H1 (cell line): ENCODE data around the gene SAMD14. TPM values are rescaled to one million over a fixed set of nuclear protein-coding genes. Genes with fewer than 3 reads are reported as not detected.
A peak's percentile ranks its signal among the peaks of the same experiment; 100 is the strongest.

Experiments
- CTCF ChIA-PET: fragments of 300-600 bp; sonication (Branson Sonifier 250); formaldehyde crosslinking; loops from one replicate; lab custom pipeline; 2021; ENCODE audit not compliant: partially characterized antibody; lab: Charles Lee
- POLR2A ChIA-PET: fragments of 300-600 bp; sonication (Branson Sonifier 250); formaldehyde crosslinking; loops from one replicate; lab custom pipeline; 2021; ENCODE audit warnings: inconsistent platforms; ENCODE audit not compliant: partially characterized antibody; lab: Charles Lee
- DNase-seq, 2 experiments: peaks; one replicate each; pipeline versions ENCODE4 v3.0.0 to v3.0.0-alpha.2; 2010 to 2022; ENCODE audit warnings: low spot score in 2 of 2, low read depth in 1 of 2, mixed read lengths in 1 of 2
- FAIRE-seq: peaks from 2 replicates; lab custom pipeline; 2011; peaks lifted over from hg19 to GRCh38; lab: Jason Lieb, UNC
- H2AFZ ChIP-seq: 2 replicates; pipeline ENCODE4 v1.8.1; 2012; ENCODE audit warnings: low read length, inconsistent platforms
- H2AK5ac ChIP-seq: 2 replicates; pipeline ENCODE4 v1.6.1; 2013; ENCODE audit warnings: low read depth, low read length
- H2BK120ac ChIP-seq: replicated peaks from 2 replicates; pipeline ENCODE3; 2013; ENCODE audit warnings: low read depth, low read length, inconsistent platforms
- H2BK12ac ChIP-seq: 2 replicates; pipeline ENCODE4 v1.6.1; 2013; ENCODE audit warnings: low read depth, low read length
- H2BK15ac ChIP-seq: 2 replicates; pipeline ENCODE4 v1.6.1; 2013; ENCODE audit warnings: low read length
- H2BK20ac ChIP-seq: 2 replicates; pipeline ENCODE4 v1.6.1; 2013; ENCODE audit warnings: low read length
- H2BK5ac ChIP-seq: 2 replicates; pipeline ENCODE4 v1.6.1; 2013; ENCODE audit warnings: low read depth, low read length
- H3K14ac ChIP-seq: 2 replicates; pipeline ENCODE4 v1.6.1; 2013; ENCODE audit warnings: inconsistent platforms; ENCODE audit not compliant: insufficient read length
- H3K18ac ChIP-seq: 2 replicates; pipeline ENCODE4 v1.6.1; 2013; ENCODE audit warnings: low read length; ENCODE audit errors: extremely low read depth
- H3K23ac ChIP-seq: 2 replicates; pipeline ENCODE4 v1.6.1; 2013; ENCODE audit warnings: inconsistent platforms; ENCODE audit not compliant: insufficient read length
- H3K23me2 ChIP-seq: 2 replicates; pipeline ENCODE4 v1.6.1; 2013; ENCODE audit warnings: low read depth, low read length
- H3K27ac ChIP-seq: 2 replicates; pipeline ENCODE4 v1.6.1; 2011; ENCODE audit warnings: low read depth, low read length, inconsistent platforms
- H3K27me3 ChIP-seq, 4 experiments: replicated peaks in 1 of 4; 1 replicate in 1 of 4; 2 replicates in 3 of 4; pipeline versions ENCODE4 v1.6.1 to v1.8.1; 2011 to 2013; ENCODE audit warnings: low read length in 3 of 4, mild to moderate bottlenecking in 3 of 4, inconsistent platforms in 2 of 4, mixed read lengths in 2 of 4, moderate library complexity in 1 of 4; ENCODE audit not compliant: control insufficient read depth in 3 of 4, insufficient read depth in 3 of 4; ENCODE audit errors: extremely low read depth in 1 of 4
- H3K36me3 ChIP-seq, 4 experiments: 2 replicates each; pipeline versions ENCODE4 v1.6.1 to v1.8.1; 2011 to 2013; ENCODE audit warnings: mild to moderate bottlenecking in 4 of 4, low read length in 3 of 4, moderate library complexity in 2 of 4, control low read depth in 1 of 4, inconsistent platforms in 1 of 4; ENCODE audit not compliant: insufficient read depth in 4 of 4, control insufficient read depth in 2 of 4
- H3K4ac ChIP-seq: replicated peaks from 2 replicates; pipeline ENCODE3; 2013; ENCODE audit warnings: low read length, low read depth, mixed read lengths, inconsistent platforms; ENCODE audit not compliant: insufficient read length
- H3K4me1 ChIP-seq, 4 experiments: replicated peaks in 1 of 4; 1 replicate in 1 of 4; 2 replicates in 3 of 4; pipeline versions ENCODE4 v1.6.1 to v1.8.1; 2011 to 2013; ENCODE audit warnings: low read length in 3 of 4, inconsistent platforms in 2 of 4, mixed read lengths in 1 of 4; ENCODE audit not compliant: insufficient read depth in 4 of 4, control insufficient read depth in 3 of 4
- H3K4me2 ChIP-seq, 2 experiments: 2 replicates each; pipeline versions ENCODE4 v1.6.1 to v1.8.1; 2011 to 2013; ENCODE audit warnings: low read depth in 2 of 2, low read length in 2 of 2, control low read depth in 1 of 2, inconsistent platforms in 1 of 2, mild to moderate bottlenecking in 1 of 2; ENCODE audit not compliant: insufficient read depth in 1 of 2
- H3K4me3 ChIP-seq, 4 experiments: fragments of 200-600, 300-600 bp in 1 of 4; sonication (generic), shearing (Covaris generic), sonication (Bioruptor Twin) in 1 of 4; 2 replicates each; pipeline versions ENCODE4 v1.5.1 to v1.8.1; 2011 to 2016; ENCODE audit warnings: low read length in 4 of 4, low read depth in 3 of 4, control low read depth in 2 of 4, inconsistent platforms in 2 of 4, mild to moderate bottlenecking in 2 of 4, mixed read lengths in 1 of 4, moderate library complexity in 1 of 4; ENCODE audit not compliant: insufficient read depth in 2 of 4; ENCODE audit errors: extremely low read depth in 1 of 4
- H3K56ac ChIP-seq: replicated peaks from 2 replicates; pipeline ENCODE3; 2013; ENCODE audit warnings: low read depth, mild to moderate bottlenecking, mixed read lengths, low read length, inconsistent platforms; ENCODE audit not compliant: insufficient read length
- H3K79me1 ChIP-seq: 2 replicates; pipeline ENCODE4 v1.6.1; 2013; ENCODE audit warnings: low read depth, low read length, control low read depth
- H3K79me2 ChIP-seq, 2 experiments: 2 replicates each; pipeline versions ENCODE4 v1.6.1 to v1.8.1; 2012 to 2013; ENCODE audit warnings: low read length in 2 of 2, mild to moderate bottlenecking in 2 of 2, inconsistent platforms in 1 of 2; ENCODE audit not compliant: insufficient read depth in 2 of 2, control insufficient read depth in 1 of 2
- H3K9ac ChIP-seq, 4 experiments: replicated peaks in 1 of 4; 1 replicate in 1 of 4; 2 replicates in 3 of 4; pipeline versions ENCODE4 v1.6.1 to v1.8.1; 2011 to 2013; ENCODE audit warnings: low read depth in 3 of 4, low read length in 3 of 4, control low read depth in 2 of 4, mild to moderate bottlenecking in 2 of 4, moderate library complexity in 2 of 4, inconsistent platforms in 1 of 4; ENCODE audit errors: extremely low read depth in 1 of 4
- H3K9me3 ChIP-seq, 2 experiments: 2 replicates each; pipeline versions ENCODE4 v1.6.1 to v1.8.1; 2012 to 2013; ENCODE audit warnings: mild to moderate bottlenecking in 2 of 2, moderate library complexity in 2 of 2, control low read depth in 1 of 2, inconsistent platforms in 1 of 2, low read depth in 1 of 2, low read length in 1 of 2, mixed read lengths in 1 of 2; ENCODE audit not compliant: insufficient read depth in 2 of 2
- H4K20me1 ChIP-seq, 2 experiments: replicated peaks in 1 of 2; 2 replicates each; pipeline versions ENCODE3 to v1.8.1; 2011 to 2013; ENCODE audit warnings: inconsistent platforms in 2 of 2, low read length in 2 of 2, mild to moderate bottlenecking in 1 of 2; ENCODE audit not compliant: insufficient read depth in 2 of 2, control insufficient read depth in 1 of 2
- H4K5ac ChIP-seq: 2 replicates; pipeline ENCODE4 v1.6.1; 2013; ENCODE audit warnings: low read length, low read depth, mixed read lengths, inconsistent platforms; ENCODE audit not compliant: insufficient read length
- H4K8ac ChIP-seq: 2 replicates; pipeline ENCODE4 v1.8.0; 2013; ENCODE audit warnings: mild to moderate bottlenecking, moderate library complexity, low read length, inconsistent platforms; ENCODE audit not compliant: insufficient read depth; ENCODE audit errors: extremely low read depth
- H4K91ac ChIP-seq: replicated peaks from 2 replicates; pipeline ENCODE3; 2013; ENCODE audit warnings: low read length, mixed read lengths, inconsistent platforms; ENCODE audit not compliant: insufficient read length
- E2F6 ChIP-seq: IDR thresholded peaks from 2 replicates; pipeline ENCODE4 v1.6.1; 2012; ENCODE audit warnings: inconsistent platforms
- GABPA ChIP-seq: IDR thresholded peaks from 2 replicates; pipeline ENCODE4 v1.6.1; 2011; ENCODE audit warnings: mild to moderate bottlenecking, low read length, moderate library complexity, borderline replicate concordance; ENCODE audit not compliant: insufficient read depth
- NRF1 ChIP-seq: IDR thresholded peaks from 2 replicates; pipeline ENCODE4 v1.6.1; 2011; ENCODE audit warnings: mild to moderate bottlenecking, low read depth, low read length, improper control_type of control experiment
- POU5F1 ChIP-seq: IDR thresholded peaks from 2 replicates; pipeline ENCODE4 v1.6.1; 2011; ENCODE audit warnings: low read depth, mild to moderate bottlenecking, low read length, moderate library complexity
- YY1 ChIP-seq: IDR thresholded peaks from 2 replicates; pipeline ENCODE4 v1.6.1; 2011; ENCODE audit warnings: low read depth, mild to moderate bottlenecking, low read length
- WGBS, 2 experiments: shearing (Covaris generic) in 1 of 2; methylation state at CpG; one replicate each; pipeline versions ENCODE4 v1.1.6 to v1.1.7; 2013 to 2015; ENCODE audit warnings: low lambda C conversion rate in 2 of 2, mixed read lengths in 2 of 2, inconsistent platforms in 1 of 2, low coverage in 1 of 2, missing lambda C conversion rate in 1 of 2; ENCODE audit not compliant: insufficient replicate concordance in 2 of 2, insufficient coverage in 1 of 2, insufficient read length in 1 of 2; ENCODE audit errors: extremely low coverage in 1 of 2, missing lambda C conversion rate in 1 of 2; 5-methylcytosine and 5-hydroxymethylcytosine counted together
- polyA plus RNA-seq, 7 experiments: library from polyadenylated mRNA; depleted of rRNA in 3 of 7; stranded (reverse) in 5 of 7; unstranded in 2 of 7; fragments of >200 nt in 5 of 7; fragments of 200-250 nt in 2 of 7; gene quantifications; 1 replicate in 5 of 7; 2 replicates in 1 of 7; 4 replicates in 1 of 7; pipeline versions ENCODE4 v1.2.1 to v1.2.3, GENCODE V29; 2011 to 2013; ENCODE audit warnings: missing spikeins in 2 of 7, mixed read lengths in 2 of 7
- total RNA-seq: library from RNA; stranded (reverse); fragmentation: NEBNext Ultra II Directional; extraction: Animal tissue kit (Norgen Biotek cat#: 25700); gene quantifications from 2 replicates; pipeline ENCODE4 v1.2.1, GENCODE V29; 2021
- TF ChIP-seq, protein P1 (sequence below), 3 experiments: IDR thresholded peaks; 1 replicate in 2 of 3; 2 replicates in 1 of 3; pipeline versions ENCODE4 v1.5.1 to v1.6.1; 2011; ENCODE audit warnings: low read length in 3 of 3, mild to moderate bottlenecking in 3 of 3, inconsistent platforms in 2 of 3, low read depth in 1 of 3, moderate library complexity in 1 of 3; ENCODE audit not compliant: insufficient read depth in 1 of 3; ENCODE audit errors: control extremely low read depth in 1 of 3

SAMD14 gene
- total and polyA plus RNA-seq, 2 of the 8 experiments (the other 6 are each of a cell fraction or from before 2014, with no cell fraction given), result 5.7 to 5.8 TPM

GRCh38 chr17:50149417-50150353, 19.7 kb upstream of the SAMD14 start:
- Histone ChIP-seq H2BK5ac (no peak overlapping the region), H3K23me2 (peaks cover 30% of the 10 kb centered on the region), H2AK5ac (no peak overlapping the region), H2BK12ac (peak overlapping the region; percentile 39; the same call in 1 of the 2 replicates), H3K27me3 (peaks cover 2 to 17% (median 15%) of the 10 kb centered on the region in 4 experiments; a peak in 6 of 7 replicates), H2BK20ac (no peak overlapping the region), H2BK120ac (no peak overlapping the region), H3K14ac (no peak overlapping the region), H4K5ac (no peak overlapping the region), H3K23ac (no peak overlapping the region), H3K79me1 (peaks cover 8% of the 10 kb centered on the region), H3K9me3 (no peaks in the 10 kb centered on the region), H3K79me2 (no peaks in the 10 kb centered on the region; a peak in 1 of 4 replicates), H3K9ac (peak overlapping the region in 1 of 4 experiments; percentile 39; a peak in 1 of 7 replicates), H3K36me3 (0 out of 8 replicates have a peak, but pooled peaks cover 0 to 1% (median 0%) of the 10 kb centered on the region in 4 experiments), H3K4me2 (peak overlapping the region; percentile 87 to 88), H3K27ac (no peak overlapping the region), H3K4me3 (peak overlapping the region; percentile 57 to 65 (median 62)), H2BK15ac (no peak overlapping the region), H3K56ac (no peak overlapping the region), H3K4ac (no peak overlapping the region), H3K4me1 (peaks cover 0 to 34% (median 16%) of the 10 kb centered on the region in 4 experiments; a peak in 6 of 7 replicates), H4K20me1 (peaks cover 5 to 16% of the 10 kb centered on the region in 2 experiments), H4K8ac (peak overlapping the region; percentile 25; the same call in 1 of the 2 replicates), H3K18ac (0 out of 2 replicates have a peak overlapping the region, but pooled peaks have one; percentile 60), H2AFZ (no peak overlapping the region), H4K91ac (no peak overlapping the region)
- 2% methylated on average over 66 of the region's 123 CpGs; no CpG with 5 or more reads in 1 of the 2 experiments for WGBS, 2 experiments
- FAIRE-seq, result no peak
- ChIA-PET POLR2A (interaction anchor here (0.7 to 1.3 kb wide), 6 partner anchors 11 to 187 kb away, joined by 3 to 5 read pairs (median 4); no protein-coding TSS in a partner anchor), CTCF (interaction anchor here (1.7 to 21.5 kb wide), 4 partner anchors 12 to 34 kb away, joined by 4 to 299 read pairs (median 86); partner anchors contain the start of genes SAMD14 and SGCA)
- no peak for DNase-seq
- TF ChIP-seq YY1 (0 out of 2 replicates have a peak, but pooled peaks have one; percentile 3), POU5F1 (no peak), NRF1 (no peak), E2F6 (0 out of 2 replicates have a peak, but pooled peaks have one; percentile 11), GABPA (peak; percentile 53; the same call in 1 of the 2 replicates)
- TF ChIP-seq, protein P1, sequence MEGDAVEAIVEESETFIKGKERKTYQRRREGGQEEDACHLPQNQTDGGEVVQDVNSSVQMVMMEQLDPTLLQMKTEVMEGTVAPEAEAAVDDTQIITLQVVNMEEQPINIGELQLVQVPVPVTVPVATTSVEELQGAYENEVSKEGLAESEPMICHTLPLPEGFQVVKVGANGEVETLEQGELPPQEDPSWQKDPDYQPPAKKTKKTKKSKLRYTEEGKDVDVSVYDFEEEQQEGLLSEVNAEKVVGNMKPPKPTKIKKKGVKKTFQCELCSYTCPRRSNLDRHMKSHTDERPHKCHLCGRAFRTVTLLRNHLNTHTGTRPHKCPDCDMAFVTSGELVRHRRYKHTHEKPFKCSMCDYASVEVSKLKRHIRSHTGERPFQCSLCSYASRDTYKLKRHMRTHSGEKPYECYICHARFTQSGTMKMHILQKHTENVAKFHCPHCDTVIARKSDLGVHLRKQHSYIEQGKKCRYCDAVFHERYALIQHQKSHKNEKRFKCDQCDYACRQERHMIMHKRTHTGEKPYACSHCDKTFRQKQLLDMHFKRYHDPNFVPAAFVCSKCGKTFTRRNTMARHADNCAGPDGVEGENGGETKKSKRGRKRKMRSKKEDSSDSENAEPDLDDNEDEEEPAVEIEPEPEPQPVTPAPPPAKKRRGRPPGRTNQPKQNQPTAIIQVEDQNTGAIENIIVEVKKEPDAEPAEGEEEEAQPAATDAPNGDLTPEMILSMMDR (IDR thresholded peaks at IDR 0.05; ENCODE audit: control extremely low read depth in 1 of 3, insufficient read depth in 1 of 3, low read depth in 1 of 3, low read length in 3 of 3), result peak in 1 of 3 experiments; percentile 2; a peak in 1 of 4 replicates
